ENCODE measurements around the gene CISTR. TPM values are rescaled to one million over a fixed set of nuclear protein-coding genes. Genes with fewer than 3 reads are reported as not detected.

CISTR gene
- total RNA-seq, result not detected in 2 replicates

GRCh38 chr12:53751336-53752191 is at the start of gene CISTR:
Gene CISTR (minus strand): TSS chr12:53751979.

GRCh38 chr12:53727310-53728041 is 24.3 kb downstream of the CISTR start, which contains the start of gene CALCOCO1:
Gene CALCOCO1 (minus strand): TSS chr12:53727452. CDS start chr12:53725242, 2,210 bp downstream.

Other genes with a start within 250 kb of the CISTR start
- not detected in 2 replicates for gene NPFF, start 244.5 kb downstream of the CISTR start, total RNA-seq
- gene ATF7, start 125.6 kb downstream of the CISTR start, total RNA-seq, result 9.5 and 11.1 TPM in 2 replicates
- 326 and 343 TPM in 2 replicates for gene ATP5MC2, start 75.9 kb downstream of the CISTR start, total RNA-seq
- 23.5 and 44.8 TPM in 2 replicates for gene CALCOCO1, start 24.5 kb downstream of the CISTR start, total RNA-seq
- gene HOXC13, start 186.9 kb upstream of the CISTR start, total RNA-seq, result 5.5 and 6.0 TPM in 2 replicates
- gene HOXC12, start 202.9 kb upstream of the CISTR start, total RNA-seq, result 0.31 and 0.80 TPM in 2 replicates
- 2.8 and 3.1 TPM in 2 replicates for gene HOXC11, start 221.1 kb upstream of the CISTR start, total RNA-seq
- 0.39 and 4.4 TPM in 2 replicates for gene HOTAIR, start 223.0 kb upstream of the CISTR start, total RNA-seq
- gene HOXC10, start 233.2 kb upstream of the CISTR start, total RNA-seq, result 11.3 and 11.4 TPM in 2 replicates
- gene HOXC9, start 248.2 kb upstream of the CISTR start, total RNA-seq, result 3.5 and 5.2 TPM in 2 replicates